ENCODE measurements around the gene FANCG.

Gene FANCG

GRCh38 chr9:35075358-35075757 lies 4.4 kb downstream of the FANCG start:
- no CpG with 5 or more reads among the region's 4 CpGs for WGBS (ENCODE audit: extremely low coverage, insufficient coverage, insufficient read length)

GRCh38 chr9:35074791-35075190 lies 5.0 kb downstream of the FANCG start:
- no peak overlapping the region for H4K8ac ChIP-seq (ENCODE audit: low read depth, low read length)
- H2BK120ac ChIP-seq (ENCODE audit: insufficient read depth, low read length, poor library complexity) = no peak overlapping the region
- H3K4me3 ChIP-seq (ENCODE audit: low read depth, low read length) = no peak overlapping the region
- no CpG with 5 or more reads among the region's 8 CpGs for WGBS (ENCODE audit: extremely low coverage, insufficient coverage, insufficient read length)
- H4K91ac ChIP-seq (ENCODE audit: low read depth, low read length) = no peak overlapping the region
- peaks cover 30 to 44% of the 10 kb centered on the region in 2 experiments for H3K36me3 ChIP-seq (ENCODE audit: control insufficient read depth in 1 of 2, insufficient read depth in 2 of 2, low read length in 2 of 2)
- no peak overlapping the region for H3K23ac ChIP-seq (ENCODE audit: low read length)
- H3K14ac ChIP-seq (ENCODE audit: low read length) = no peak overlapping the region
- no peak overlapping the region for H2BK5ac ChIP-seq (ENCODE audit: low read depth, low read length, poor library complexity)
- H3K27ac ChIP-seq (ENCODE audit: low read depth, low read length) = no peak overlapping the region
- H3K4me1 ChIP-seq (ENCODE audit: control insufficient read depth in 1 of 2, insufficient read depth in 2 of 2, low read length in 2 of 2) = peaks cover 21 to 25% of the 10 kb centered on the region in 2 experiments
- H4K12ac ChIP-seq (ENCODE audit: low read depth, low read length) = no peak overlapping the region
- H3K79me2 ChIP-seq (ENCODE audit: control insufficient read depth, insufficient read depth, low read length, poor library complexity) = peaks cover 33% of the 10 kb centered on the region
- H2AK5ac ChIP-seq (ENCODE audit: low read length) = no peak overlapping the region
- H3K4me2 ChIP-seq (ENCODE audit: low read length) = no peak overlapping the region
- H3K9ac ChIP-seq (ENCODE audit: low read length) = no peak overlapping the region
- H3K27me3 ChIP-seq (ENCODE audit: insufficient read depth, low read length) = no peaks in the 10 kb centered on the region
- H2AFZ ChIP-seq (ENCODE audit: insufficient read depth, low read length, poor library complexity) = no peak overlapping the region
- no peak overlapping the region for H3K4ac ChIP-seq (ENCODE audit: low read depth, low read length)
- H3K18ac ChIP-seq (ENCODE audit: low read length) = no peak overlapping the region
- no peaks in the 10 kb centered on the region for H3K9me3 ChIP-seq (ENCODE audit: insufficient read depth, low read depth, low read length)
- no peak overlapping the region for H2BK12ac ChIP-seq (ENCODE audit: low read length)
- peaks cover 19% of the 10 kb centered on the region for H3K79me1 ChIP-seq (ENCODE audit: low read length)
- DNase-seq = no peak

More at GRCh38 chr9:35075358-35075757, 4.4 kb downstream of the FANCG start:
- Histone ChIP-seq H3K9me3 (ENCODE audit: insufficient read depth, low read depth, low read length) (no peaks in the 10 kb centered on the region), H3K79me2 (ENCODE audit: control insufficient read depth, insufficient read depth, low read length, poor library complexity) (peaks cover 27% of the 10 kb centered on the region), H4K91ac (ENCODE audit: low read depth, low read length) (no peak overlapping the region), H3K4me1 (ENCODE audit: control insufficient read depth in 1 of 2, insufficient read depth in 2 of 2, low read length in 2 of 2) (peaks cover 18 to 19% of the 10 kb centered on the region in 2 experiments), H2AFZ (ENCODE audit: insufficient read depth, low read length, poor library complexity) (no peak overlapping the region), H3K4me2 (ENCODE audit: low read length) (no peak overlapping the region), H3K79me1 (ENCODE audit: low read length) (peaks cover 21% of the 10 kb centered on the region), H2AK5ac (ENCODE audit: low read length) (no peak overlapping the region), H3K9ac (ENCODE audit: low read length) (no peak overlapping the region), H4K12ac (ENCODE audit: low read depth, low read length) (no peak overlapping the region), H4K8ac (ENCODE audit: low read depth, low read length) (no peak overlapping the region), H3K14ac (ENCODE audit: low read length) (no peak overlapping the region), H3K36me3 (ENCODE audit: control insufficient read depth in 1 of 2, insufficient read depth in 2 of 2, low read length in 2 of 2) (peaks cover 30 to 40% of the 10 kb centered on the region in 2 experiments), H3K18ac (ENCODE audit: low read length) (no peak overlapping the region), H3K27me3 (ENCODE audit: insufficient read depth, low read length) (no peaks in the 10 kb centered on the region), H2BK120ac (ENCODE audit: insufficient read depth, low read length, poor library complexity) (no peak overlapping the region), H3K4me3 (ENCODE audit: low read depth, low read length) (peak overlapping the region; percentile 12), H2BK5ac (ENCODE audit: low read depth, low read length, poor library complexity) (no peak overlapping the region), H3K23ac (ENCODE audit: low read length) (no peak overlapping the region), H3K4ac (ENCODE audit: low read depth, low read length) (no peak overlapping the region), H3K27ac (ENCODE audit: low read depth, low read length) (no peak overlapping the region), H2BK12ac (ENCODE audit: low read length) (no peak overlapping the region)
- no peak for DNase-seq

GRCh38 chr9:35074141-35074540 lies 5.6 kb downstream of the FANCG start:
- Histone ChIP-seq H2AFZ (ENCODE audit: insufficient read depth, low read length, poor library complexity) (no peak overlapping the region), H3K9me3 (ENCODE audit: insufficient read depth, low read depth, low read length) (no peaks in the 10 kb centered on the region), H2AK5ac (ENCODE audit: low read length) (no peak overlapping the region), H2BK5ac (ENCODE audit: low read depth, low read length, poor library complexity) (no peak overlapping the region), H3K79me1 (ENCODE audit: low read length) (peaks cover 12% of the 10 kb centered on the region), H3K23ac (ENCODE audit: low read length) (no peak overlapping the region), H2BK120ac (ENCODE audit: insufficient read depth, low read length, poor library complexity) (no peak overlapping the region), H3K4ac (ENCODE audit: low read depth, low read length) (no peak overlapping the region), H3K36me3 (ENCODE audit: control insufficient read depth in 1 of 2, insufficient read depth in 2 of 2, low read length in 2 of 2) (peaks cover 30 to 44% of the 10 kb centered on the region in 2 experiments), H3K18ac (ENCODE audit: low read length) (no peak overlapping the region), H3K4me3 (ENCODE audit: low read depth, low read length) (no peak overlapping the region), H4K91ac (ENCODE audit: low read depth, low read length) (no peak overlapping the region), H4K12ac (ENCODE audit: low read depth, low read length) (no peak overlapping the region), H3K27me3 (ENCODE audit: insufficient read depth, low read length) (no peaks in the 10 kb centered on the region), H3K14ac (ENCODE audit: low read length) (no peak overlapping the region), H4K8ac (ENCODE audit: low read depth, low read length) (no peak overlapping the region), H3K79me2 (ENCODE audit: control insufficient read depth, insufficient read depth, low read length, poor library complexity) (peaks cover 32% of the 10 kb centered on the region), H2BK12ac (ENCODE audit: low read length) (no peak overlapping the region), H3K27ac (ENCODE audit: low read depth, low read length) (no peak overlapping the region), H3K9ac (ENCODE audit: low read length) (no peak overlapping the region), H3K4me1 (ENCODE audit: control insufficient read depth in 1 of 2, insufficient read depth in 2 of 2, low read length in 2 of 2) (peaks cover 20 to 24% of the 10 kb centered on the region in 2 experiments), H3K4me2 (ENCODE audit: low read length) (no peak overlapping the region)
- no peak for DNase-seq
- no CpG with 5 or more reads among the region's 6 CpGs for WGBS (ENCODE audit: extremely low coverage, insufficient coverage, insufficient read length)

GRCh38 chr9:35073279-35073612 lies 6.5 kb downstream of the FANCG start:
- H3K36me3 ChIP-seq (ENCODE audit: control insufficient read depth in 1 of 2, insufficient read depth in 2 of 2, low read length in 2 of 2) = peaks cover 30 to 46% of the 10 kb centered on the region in 2 experiments
- peaks cover 15 to 17% of the 10 kb centered on the region in 2 experiments for H3K4me1 ChIP-seq (ENCODE audit: control insufficient read depth in 1 of 2, insufficient read depth in 2 of 2, low read length in 2 of 2)
- peaks cover 12% of the 10 kb centered on the region for H3K79me1 ChIP-seq (ENCODE audit: low read length)
- H3K27ac ChIP-seq (ENCODE audit: low read depth, low read length) = peak overlapping the region; percentile 35
- H3K23ac ChIP-seq (ENCODE audit: low read length) = no peak overlapping the region
- peak overlapping the region; percentile 68 for H3K14ac ChIP-seq (ENCODE audit: low read length)
- peak overlapping the region; percentile 94 for H4K8ac ChIP-seq (ENCODE audit: low read depth, low read length)
- no peak overlapping the region for H3K9ac ChIP-seq (ENCODE audit: low read length)
- no peaks in the 10 kb centered on the region for H3K27me3 ChIP-seq (ENCODE audit: insufficient read depth, low read length)
- no peak for DNase-seq
- no CpG with 5 or more reads among the region's 2 CpGs for WGBS (ENCODE audit: extremely low coverage, insufficient coverage, insufficient read length)
- H3K79me2 ChIP-seq (ENCODE audit: control insufficient read depth, insufficient read depth, low read length, poor library complexity) = peaks cover 31% of the 10 kb centered on the region
- H2BK5ac ChIP-seq (ENCODE audit: low read depth, low read length, poor library complexity) = no peak overlapping the region
- peak overlapping the region; percentile 60 for H3K18ac ChIP-seq (ENCODE audit: low read length)
- H2BK120ac ChIP-seq (ENCODE audit: insufficient read depth, low read length, poor library complexity) = peak overlapping the region; percentile 84
- H3K4me3 ChIP-seq (ENCODE audit: low read depth, low read length) = no peak overlapping the region
- H4K91ac ChIP-seq (ENCODE audit: low read depth, low read length) = peak overlapping the region; percentile 89
- H4K12ac ChIP-seq (ENCODE audit: low read depth, low read length) = peak overlapping the region; percentile 79
- H2AK5ac ChIP-seq (ENCODE audit: low read length) = peak overlapping the region; percentile 71
- H3K4ac ChIP-seq (ENCODE audit: low read depth, low read length) = peak overlapping the region; percentile 42
- no peaks in the 10 kb centered on the region for H3K9me3 ChIP-seq (ENCODE audit: insufficient read depth, low read depth, low read length)
- H3K4me2 ChIP-seq (ENCODE audit: low read length) = peak overlapping the region; percentile 53
- H2BK12ac ChIP-seq (ENCODE audit: low read length) = peak overlapping the region; percentile 89
- H2AFZ ChIP-seq (ENCODE audit: insufficient read depth, low read length, poor library complexity) = no peak overlapping the region

All from trophoblast cell (in vitro differentiated cells and primary cell).